ENCODE results near the gene ADPRH. TPM values are rescaled to one million over a fixed set of nuclear protein-coding genes. Genes with fewer than 3 reads are reported as not detected.

ADPRH gene
- total RNA-seq, 4 donors from 2014 or later: 9.5 to 17.7 (median 13.0) TPM

- no peak for TF ChIP-seq CTCF (IDR thresholded peaks at IDR 0.05; ENCODE audit: low read depth)
These were observed 25.4 kb upstream of the ADPRH start for GRCh38 chr3:119553823-119554415.

GRCh38 chr3:119555309-119555735 lies 24.0 kb upstream of the ADPRH start:
- no peak for TF ChIP-seq CTCF (IDR thresholded peaks at IDR 0.05; ENCODE audit: low read depth)

- TF ChIP-seq CTCF (IDR thresholded peaks at IDR 0.05; ENCODE audit: low read depth): no peak
These were observed 23.4 kb upstream of the ADPRH start for GRCh38 chr3:119555929-119556328.

- no peak for TF ChIP-seq CTCF (IDR thresholded peaks at IDR 0.05; ENCODE audit: low read depth)
These were observed 22.0 kb upstream of the ADPRH start for GRCh38 chr3:119557192-119557876.

GRCh38 chr3:119557877-119558269 lies 21.4 kb upstream of the ADPRH start:
- TF ChIP-seq CTCF (IDR thresholded peaks at IDR 0.05; ENCODE audit: low read depth): no peak

GRCh38 chr3:119558626-119559317 lies 20.5 kb upstream of the ADPRH start:
- no peak for TF ChIP-seq CTCF (IDR thresholded peaks at IDR 0.05; ENCODE audit: low read depth)

- no peak for TF ChIP-seq CTCF (IDR thresholded peaks at IDR 0.05; ENCODE audit: low read depth)
These were observed 19.8 kb upstream of the ADPRH start, which contains the start of gene CD80 for GRCh38 chr3:119559441-119559963. CD80 (minus strand) TSS chr3:119559614; CDS start chr3:119557728, 1,886 bp downstream.

Measured in subcutaneous adipose tissue (tissue), 4 donors.